ENCODE results near the gene TFF2. TPM values are rescaled to one million over a fixed set of nuclear protein-coding genes. Genes with fewer than 3 reads are reported as not detected.

Gene TFF2
- total and polyA plus RNA-seq, 12 donors: not detected

- Histone ChIP-seq H3K9me3 (no peaks in the 10 kb centered on the region), H3K27me3 (peaks cover 0 to 12% (median 0%) of the 10 kb centered on the region in 7 donors), H3K4me3 (peak overlapping the region in 2 of 10 donors; percentile 11 to 13), H3K4me1 (peaks cover 0 to 26% (median 16%) of the 10 kb centered on the region in 9 donors), H3K27ac (peak overlapping the region in 3 of 10 donors; percentile 25 to 49 (median 39)), H3K36me3 (no peaks in the 10 kb centered on the region)
- DNase-seq: no peak
- no peak for ATAC-seq
- WGBS, 2 donors: 90 to 93% methylated on average over 6 of the region's 6 CpGs
- intact Hi-C loops (cut with DNase I): loop anchor here in 4 of 10 donors (10.0 kb wide), 3 partner anchors 100 to 170 kb away; partner anchors contain the start of gene ABCG1 (in 1 of the 4)
- no peak for TF ChIP-seq CTCF (IDR thresholded peaks at IDR 0.05)
Measured at GRCh38 chr21:42314616-42315295, 36.0 kb downstream of the TFF2 start.

GRCh38 chr21:42313501-42313969, 37.3 kb downstream of the TFF2 start:
- DNase-seq (no peak), ATAC-seq (peak in 2 of 8 donors; percentile 29 to 31)
- intact Hi-C loops (cut with DNase I): loop anchor here in 4 of 10 donors (10.0 kb wide), 3 partner anchors 99 to 169 kb away; partner anchors contain the start of gene ABCG1 (in 1 of the 4)
- Histone ChIP-seq H3K36me3 (no peaks in the 10 kb centered on the region), H3K4me1 (peaks cover 0 to 36% (median 20%) of the 10 kb centered on the region in 9 donors), H3K9me3 (no peaks in the 10 kb centered on the region), H3K27ac (peak overlapping the region in 1 of 10 donors; percentile 13), H3K27me3 (peaks cover 0 to 25% (median 3%) of the 10 kb centered on the region in 7 donors), H3K4me3 (no peak overlapping the region)
- WGBS, 2 donors: 19 to 26% methylated on average over 13 of the region's 13 CpGs
- TF ChIP-seq CTCF (IDR thresholded peaks at IDR 0.05): no peak

- 87 to 90% methylated on average over 16 of the region's 16 CpGs for WGBS, 2 donors
- TF ChIP-seq CTCF (IDR thresholded peaks at IDR 0.05): no peak
- Histone ChIP-seq H3K36me3 (no peaks in the 10 kb centered on the region), H3K27ac (no peak overlapping the region), H3K27me3 (peaks cover 0 to 33% (median 9%) of the 10 kb centered on the region in 7 donors), H3K9me3 (no peaks in the 10 kb centered on the region), H3K4me3 (no peak overlapping the region), H3K4me1 (peaks cover 0 to 36% (median 24%) of the 10 kb centered on the region in 9 donors)
- ATAC-seq: no peak
- intact Hi-C loops (cut with DNase I): loop anchor here in 4 of 10 donors (10.0 kb wide), 3 partner anchors 98 to 168 kb away; partner anchors contain the start of gene ABCG1 (in 1 of the 4)
- no peak for DNase-seq
Measured at GRCh38 chr21:42312626-42313104, 38.1 kb downstream of the TFF2 start.

GRCh38 chr21:42311816-42312625, 38.8 kb downstream of the TFF2 start:
- no peaks in the 10 kb centered on the region for H3K36me3 ChIP-seq
- intact Hi-C loops (cut with DNase I): loop anchor here in 4 of 10 donors (10.0 kb wide), 3 partner anchors 97 to 167 kb away; partner anchors contain the start of gene ABCG1 (in 1 of the 4)
- WGBS, 2 donors: 71 to 77% methylated on average over 21 of the region's 21 CpGs
- ATAC-seq (peak in 4 of 8 donors; percentile 24 to 60 (median 42)), DNase-seq (no peak)
- no peaks in the 10 kb centered on the region for H3K9me3 ChIP-seq
- H3K4me1 ChIP-seq: peaks cover 0 to 36% (median 24%) of the 10 kb centered on the region in 9 donors
- H3K4me3 ChIP-seq: no peak overlapping the region
- no peak for TF ChIP-seq CTCF (IDR thresholded peaks at IDR 0.05)
- H3K27ac ChIP-seq: no peak overlapping the region
- peaks cover 0 to 40% (median 13%) of the 10 kb centered on the region in 7 donors for H3K27me3 ChIP-seq

Data from heart right ventricle (tissue), 16 donors.